H1 (cell line): Measurements from ENCODE around the gene CDH2. TPM values are rescaled to one million over a fixed set of nuclear protein-coding genes. Genes with fewer than 3 reads are reported as not detected.
A peak's percentile ranks its signal among the peaks of the same experiment; 100 is the strongest.

ENCODE experiments used
- CTCF ChIA-PET: fragments of 300-600 bp; sonication (Branson Sonifier 250); formaldehyde crosslinking; loops from one replicate; lab custom pipeline; 2021; ENCODE audit not compliant: partially characterized antibody; lab: Charles Lee
- POLR2A ChIA-PET: fragments of 300-600 bp; sonication (Branson Sonifier 250); formaldehyde crosslinking; loops from one replicate; lab custom pipeline; 2021; ENCODE audit warnings: inconsistent platforms; ENCODE audit not compliant: partially characterized antibody; lab: Charles Lee
- DNase-seq, 2 experiments: peaks; one replicate each; pipeline versions ENCODE4 v3.0.0 to v3.0.0-alpha.2; 2010 to 2022; ENCODE audit warnings: low spot score in 2 of 2, low read depth in 1 of 2, mixed read lengths in 1 of 2
- FAIRE-seq: peaks from 2 replicates; lab custom pipeline; 2011; peaks lifted over from hg19 to GRCh38; lab: Jason Lieb, UNC
- H2AFZ ChIP-seq: 2 replicates; pipeline ENCODE4 v1.8.1; 2012; ENCODE audit warnings: low read length, inconsistent platforms
- H2AK5ac ChIP-seq: 2 replicates; pipeline ENCODE4 v1.6.1; 2013; ENCODE audit warnings: low read depth, low read length
- H2BK120ac ChIP-seq: replicated peaks from 2 replicates; pipeline ENCODE3; 2013; ENCODE audit warnings: low read depth, low read length, inconsistent platforms
- H2BK12ac ChIP-seq: 2 replicates; pipeline ENCODE4 v1.6.1; 2013; ENCODE audit warnings: low read depth, low read length
- H2BK15ac ChIP-seq: 2 replicates; pipeline ENCODE4 v1.6.1; 2013; ENCODE audit warnings: low read length
- H2BK20ac ChIP-seq: 2 replicates; pipeline ENCODE4 v1.6.1; 2013; ENCODE audit warnings: low read length
- H2BK5ac ChIP-seq: 2 replicates; pipeline ENCODE4 v1.6.1; 2013; ENCODE audit warnings: low read depth, low read length
- H3K14ac ChIP-seq: 2 replicates; pipeline ENCODE4 v1.6.1; 2013; ENCODE audit warnings: inconsistent platforms; ENCODE audit not compliant: insufficient read length
- H3K18ac ChIP-seq: 2 replicates; pipeline ENCODE4 v1.6.1; 2013; ENCODE audit warnings: low read length; ENCODE audit errors: extremely low read depth
- H3K23ac ChIP-seq: 2 replicates; pipeline ENCODE4 v1.6.1; 2013; ENCODE audit warnings: inconsistent platforms; ENCODE audit not compliant: insufficient read length
- H3K23me2 ChIP-seq: 2 replicates; pipeline ENCODE4 v1.6.1; 2013; ENCODE audit warnings: low read depth, low read length
- H3K27ac ChIP-seq: 2 replicates; pipeline ENCODE4 v1.6.1; 2011; ENCODE audit warnings: low read depth, low read length, inconsistent platforms
- H3K27me3 ChIP-seq, 4 experiments: replicated peaks in 1 of 4; 1 replicate in 1 of 4; 2 replicates in 3 of 4; pipeline versions ENCODE4 v1.6.1 to v1.8.1; 2011 to 2013; ENCODE audit warnings: low read length in 3 of 4, mild to moderate bottlenecking in 3 of 4, inconsistent platforms in 2 of 4, mixed read lengths in 2 of 4, moderate library complexity in 1 of 4; ENCODE audit not compliant: control insufficient read depth in 3 of 4, insufficient read depth in 3 of 4; ENCODE audit errors: extremely low read depth in 1 of 4
- H3K36me3 ChIP-seq, 4 experiments: 2 replicates each; pipeline versions ENCODE4 v1.6.1 to v1.8.1; 2011 to 2013; ENCODE audit warnings: mild to moderate bottlenecking in 4 of 4, low read length in 3 of 4, moderate library complexity in 2 of 4, control low read depth in 1 of 4, inconsistent platforms in 1 of 4; ENCODE audit not compliant: insufficient read depth in 4 of 4, control insufficient read depth in 2 of 4
- H3K4ac ChIP-seq: replicated peaks from 2 replicates; pipeline ENCODE3; 2013; ENCODE audit warnings: low read length, low read depth, mixed read lengths, inconsistent platforms; ENCODE audit not compliant: insufficient read length
- H3K4me1 ChIP-seq, 4 experiments: replicated peaks in 1 of 4; 1 replicate in 1 of 4; 2 replicates in 3 of 4; pipeline versions ENCODE4 v1.6.1 to v1.8.1; 2011 to 2013; ENCODE audit warnings: low read length in 3 of 4, inconsistent platforms in 2 of 4, mixed read lengths in 1 of 4; ENCODE audit not compliant: insufficient read depth in 4 of 4, control insufficient read depth in 3 of 4
- H3K4me2 ChIP-seq, 2 experiments: 2 replicates each; pipeline versions ENCODE4 v1.6.1 to v1.8.1; 2011 to 2013; ENCODE audit warnings: low read depth in 2 of 2, low read length in 2 of 2, control low read depth in 1 of 2, inconsistent platforms in 1 of 2, mild to moderate bottlenecking in 1 of 2; ENCODE audit not compliant: insufficient read depth in 1 of 2
- H3K4me3 ChIP-seq, 4 experiments: fragments of 200-600, 300-600 bp in 1 of 4; sonication (generic), shearing (Covaris generic), sonication (Bioruptor Twin) in 1 of 4; 2 replicates each; pipeline versions ENCODE4 v1.5.1 to v1.8.1; 2011 to 2016; ENCODE audit warnings: low read length in 4 of 4, low read depth in 3 of 4, control low read depth in 2 of 4, inconsistent platforms in 2 of 4, mild to moderate bottlenecking in 2 of 4, mixed read lengths in 1 of 4, moderate library complexity in 1 of 4; ENCODE audit not compliant: insufficient read depth in 2 of 4; ENCODE audit errors: extremely low read depth in 1 of 4
- H3K56ac ChIP-seq: replicated peaks from 2 replicates; pipeline ENCODE3; 2013; ENCODE audit warnings: low read depth, mild to moderate bottlenecking, mixed read lengths, low read length, inconsistent platforms; ENCODE audit not compliant: insufficient read length
- H3K79me1 ChIP-seq: 2 replicates; pipeline ENCODE4 v1.6.1; 2013; ENCODE audit warnings: low read depth, low read length, control low read depth
- H3K79me2 ChIP-seq, 2 experiments: 2 replicates each; pipeline versions ENCODE4 v1.6.1 to v1.8.1; 2012 to 2013; ENCODE audit warnings: low read length in 2 of 2, mild to moderate bottlenecking in 2 of 2, inconsistent platforms in 1 of 2; ENCODE audit not compliant: insufficient read depth in 2 of 2, control insufficient read depth in 1 of 2
- H3K9ac ChIP-seq, 4 experiments: replicated peaks in 1 of 4; 1 replicate in 1 of 4; 2 replicates in 3 of 4; pipeline versions ENCODE4 v1.6.1 to v1.8.1; 2011 to 2013; ENCODE audit warnings: low read depth in 3 of 4, low read length in 3 of 4, control low read depth in 2 of 4, mild to moderate bottlenecking in 2 of 4, moderate library complexity in 2 of 4, inconsistent platforms in 1 of 4; ENCODE audit errors: extremely low read depth in 1 of 4
- H3K9me3 ChIP-seq, 2 experiments: 2 replicates each; pipeline versions ENCODE4 v1.6.1 to v1.8.1; 2012 to 2013; ENCODE audit warnings: mild to moderate bottlenecking in 2 of 2, moderate library complexity in 2 of 2, control low read depth in 1 of 2, inconsistent platforms in 1 of 2, low read depth in 1 of 2, low read length in 1 of 2, mixed read lengths in 1 of 2; ENCODE audit not compliant: insufficient read depth in 2 of 2
- H4K20me1 ChIP-seq, 2 experiments: replicated peaks in 1 of 2; 2 replicates each; pipeline versions ENCODE3 to v1.8.1; 2011 to 2013; ENCODE audit warnings: inconsistent platforms in 2 of 2, low read length in 2 of 2, mild to moderate bottlenecking in 1 of 2; ENCODE audit not compliant: insufficient read depth in 2 of 2, control insufficient read depth in 1 of 2
- H4K5ac ChIP-seq: 2 replicates; pipeline ENCODE4 v1.6.1; 2013; ENCODE audit warnings: low read length, low read depth, mixed read lengths, inconsistent platforms; ENCODE audit not compliant: insufficient read length
- H4K8ac ChIP-seq: 2 replicates; pipeline ENCODE4 v1.8.0; 2013; ENCODE audit warnings: mild to moderate bottlenecking, moderate library complexity, low read length, inconsistent platforms; ENCODE audit not compliant: insufficient read depth; ENCODE audit errors: extremely low read depth
- H4K91ac ChIP-seq: replicated peaks from 2 replicates; pipeline ENCODE3; 2013; ENCODE audit warnings: low read length, mixed read lengths, inconsistent platforms; ENCODE audit not compliant: insufficient read length
- CEBPB ChIP-seq: IDR thresholded peaks from 2 replicates; pipeline ENCODE4 v1.6.1; 2012; ENCODE audit warnings: low read depth, low read length
- SRF ChIP-seq: IDR thresholded peaks from 2 replicates; pipeline ENCODE4 v1.6.1; 2011; ENCODE audit warnings: mild to moderate bottlenecking, low read depth, low read length, moderate library complexity
- WGBS, 2 experiments: shearing (Covaris generic) in 1 of 2; methylation state at CpG; one replicate each; pipeline versions ENCODE4 v1.1.6 to v1.1.7; 2013 to 2015; ENCODE audit warnings: low lambda C conversion rate in 2 of 2, mixed read lengths in 2 of 2, inconsistent platforms in 1 of 2, low coverage in 1 of 2, missing lambda C conversion rate in 1 of 2; ENCODE audit not compliant: insufficient replicate concordance in 2 of 2, insufficient coverage in 1 of 2, insufficient read length in 1 of 2; ENCODE audit errors: extremely low coverage in 1 of 2, missing lambda C conversion rate in 1 of 2; 5-methylcytosine and 5-hydroxymethylcytosine counted together
- polyA plus RNA-seq, 7 experiments: library from polyadenylated mRNA; depleted of rRNA in 3 of 7; stranded (reverse) in 5 of 7; unstranded in 2 of 7; fragments of >200 nt in 5 of 7; fragments of 200-250 nt in 2 of 7; gene quantifications; 1 replicate in 5 of 7; 2 replicates in 1 of 7; 4 replicates in 1 of 7; pipeline versions ENCODE4 v1.2.1 to v1.2.3, GENCODE V29; 2011 to 2013; ENCODE audit warnings: missing spikeins in 2 of 7, mixed read lengths in 2 of 7
- total RNA-seq: library from RNA; stranded (reverse); fragmentation: NEBNext Ultra II Directional; extraction: Animal tissue kit (Norgen Biotek cat#: 25700); gene quantifications from 2 replicates; pipeline ENCODE4 v1.2.1, GENCODE V29; 2021

CDH2 gene
- total and polyA plus RNA-seq, 2 of the 8 experiments (the other 6 are each of a cell fraction or from before 2014, with no cell fraction given): 15.0 to 56.5 TPM

GRCh38 chr18:28065031-28065792 is 111.7 kb downstream of the CDH2 start:
- Histone ChIP-seq H4K8ac (no peak overlapping the region), H3K9me3 (no peaks in the 10 kb centered on the region; a peak in 1 of 4 replicates), H3K79me1 (no peaks in the 10 kb centered on the region), H3K27ac (no peak overlapping the region), H3K4ac (no peak overlapping the region), H3K27me3 (no peaks in the 10 kb centered on the region), H2BK5ac (no peak overlapping the region), H2BK15ac (no peak overlapping the region), H3K56ac (no peak overlapping the region), H3K18ac (no peak overlapping the region), H3K4me2 (no peak overlapping the region), H3K9ac (no peak overlapping the region), H3K14ac (no peak overlapping the region), H3K4me3 (no peak overlapping the region), H3K4me1 (peaks cover 0 to 3% (median 0%) of the 10 kb centered on the region in 4 experiments; a peak in 2 of 7 replicates), H4K20me1 (no peaks in the 10 kb centered on the region), H2BK20ac (no peak overlapping the region), H3K79me2 (no peaks in the 10 kb centered on the region), H2AFZ (no peak overlapping the region), H3K36me3 (no peaks in the 10 kb centered on the region), H3K23ac (no peak overlapping the region), H3K23me2 (no peaks in the 10 kb centered on the region), H2BK120ac (no peak overlapping the region), H4K91ac (no peak overlapping the region), H4K5ac (no peak overlapping the region), H2BK12ac (peak overlapping the region; percentile 63; the same call in 1 of the 2 replicates), H2AK5ac (no peak overlapping the region)
- ChIA-PET CTCF (interaction anchor here (0.6 to 1.5 kb wide), 2 partner anchors 17 to 32 kb away, joined by 3 to 6 read pairs; no protein-coding TSS in a partner anchor), POLR2A (no interaction called here)
- DNase-seq (no peak), FAIRE-seq (no peak)
- no peak for TF ChIP-seq CEBPB
- peak; percentile 28; the same call in 1 of the 2 replicates for TF ChIP-seq SRF
- 87% methylated on average over 4 of the region's 4 CpGs; no CpG with 5 or more reads in 1 of the 2 experiments for WGBS, 2 experiments
